Measurements from ENCODE around the gene RNF4. TPM values are rescaled to one million over a fixed set of nuclear protein-coding genes. Genes with fewer than 3 reads are reported as not detected.

RNF4 gene
- total and polyA plus RNA-seq, 10 donors = 22.0 to 82.5 (median 63.1) TPM

- intact Hi-C loops (cut with DNase I; ENCODE audit: low total_unique reads) = loop anchor here (5.0 kb wide), 1 partner anchor 222 kb away; no protein-coding TSS in a partner anchor
- Histone ChIP-seq H3K27ac (no peak overlapping the region), H3K27me3 (replicated peaks in 1 of 7) (peaks cover 0 to 5% (median 0%) of the 10 kb centered on the region in 7 donors), H3K4me3 (no peak overlapping the region), H3K4me1 (peaks cover 0 to 9% (median 2%) of the 10 kb centered on the region in 6 donors), H3K36me3 (no peaks in the 10 kb centered on the region), H3K9me3 (no peaks in the 10 kb centered on the region)
- TF ChIP-seq POLR2A (IDR thresholded peaks at IDR 0.05) (no peak), POLR2AphosphoS5 (IDR thresholded peaks at IDR 0.05) (no peak), CTCF (IDR thresholded peaks at IDR 0.05 in 8 of 11, conservative IDR thresholded peaks at IDR 0.05 in 3 of 11) (no peak)
- 74 to 88% (median 83%) methylated on average over 5 to 7 of the region's 7 CpGs for WGBS, 5 donors
- no peak for DNase-seq
Measured at GRCh38 chr4:2443956-2444740, 24.8 kb upstream of the RNF4 start.

- no peaks in the 10 kb centered on the region for H3K36me3 ChIP-seq
- TF ChIP-seq POLR2A (IDR thresholded peaks at IDR 0.05) (no peak), CTCF (IDR thresholded peaks at IDR 0.05 in 8 of 11, conservative IDR thresholded peaks at IDR 0.05 in 3 of 11) (no peak)
- intact Hi-C loops (cut with DNase I; ENCODE audit: low total_unique reads) = no loop called here
- peaks cover 0 to 9% (median 2%) of the 10 kb centered on the region in 6 donors for H3K4me1 ChIP-seq
- no peak overlapping the region for H3K27ac ChIP-seq
- peaks cover 0 to 5% (median 0%) of the 10 kb centered on the region in 7 donors for H3K27me3 ChIP-seq (replicated peaks in 1 of 7)
- no peak overlapping the region for H3K4me3 ChIP-seq
- WGBS, 5 donors = 93 to 100% (median 96%) methylated on average over 8 to 9 of the region's 9 CpGs
- H3K9me3 ChIP-seq = no peaks in the 10 kb centered on the region
- DNase-seq = no peak
Measured at GRCh38 chr4:2445130-2445529, 23.8 kb upstream of the RNF4 start.

GRCh38 chr4:2445571-2445970, 23.3 kb upstream of the RNF4 start:
- peaks cover 0 to 5% (median 0%) of the 10 kb centered on the region in 7 donors for H3K27me3 ChIP-seq (replicated peaks in 1 of 7)
- no peak overlapping the region for H3K4me3 ChIP-seq
- peaks cover 0 to 9% (median 2%) of the 10 kb centered on the region in 6 donors for H3K4me1 ChIP-seq
- TF ChIP-seq POLR2A (IDR thresholded peaks at IDR 0.05) = no peak
- no peak for TF ChIP-seq POLR2AphosphoS5 (IDR thresholded peaks at IDR 0.05)
- no peak for TF ChIP-seq CTCF (IDR thresholded peaks at IDR 0.05 in 8 of 11, conservative IDR thresholded peaks at IDR 0.05 in 3 of 11)
- DNase-seq = no peak
- H3K36me3 ChIP-seq = no peaks in the 10 kb centered on the region
- WGBS, 5 donors = 90 to 96% (median 91%) methylated on average over 6 of the region's 6 CpGs
- no peak overlapping the region for H3K27ac ChIP-seq
- intact Hi-C loops (cut with DNase I; ENCODE audit: low total_unique reads) = no loop called here
- H3K9me3 ChIP-seq = no peaks in the 10 kb centered on the region

Data from spleen (tissue), 11 donors.